Astrocyte (in vitro differentiated cells and primary cell): ENCODE results near the gene CC2D1B. TPM values are rescaled to one million over a fixed set of nuclear protein-coding genes. Genes with fewer than 3 reads are reported as not detected.

ENCODE experiments used
- DNase-seq: peaks from one replicate; pipeline ENCODE4 v3.0.0-alpha.2; 2010; ENCODE audit warnings: low read depth
- FAIRE-seq: peaks from 2 replicates; lab custom pipeline; 2011; peaks lifted over from hg19 to GRCh38; lab: Jason Lieb, UNC
- H2AFZ ChIP-seq: 2 replicates; pipeline ENCODE4 v1.6.0; 2012; ENCODE audit warnings: low read depth, low read length, inconsistent platforms
- H3K27ac ChIP-seq: 2 replicates; pipeline ENCODE4 v1.5.1; 2011; ENCODE audit warnings: low read depth, low read length, inconsistent platforms
- H3K27me3 ChIP-seq: 2 replicates; pipeline ENCODE4 v1.6.0; 2011; ENCODE audit warnings: low read length, inconsistent platforms; ENCODE audit not compliant: insufficient read depth
- H3K36me3 ChIP-seq: 2 replicates; pipeline ENCODE4 v1.5.1; 2011; ENCODE audit warnings: low read length, inconsistent platforms; ENCODE audit not compliant: insufficient read depth
- H3K4me1 ChIP-seq: 2 replicates; pipeline ENCODE4 v1.5.1; 2011; ENCODE audit warnings: low read length, inconsistent platforms; ENCODE audit not compliant: insufficient read depth
- H3K4me2 ChIP-seq: 2 replicates; pipeline ENCODE4 v1.6.0; 2012; ENCODE audit warnings: low read length, inconsistent platforms
- H3K4me3 ChIP-seq: 2 replicates; pipeline ENCODE4 v1.5.1; 2011; ENCODE audit warnings: low read depth, mild to moderate bottlenecking, low read length, inconsistent platforms; ENCODE audit not compliant: insufficient read depth
- H3K79me2 ChIP-seq: 2 replicates; pipeline ENCODE4 v1.6.0; 2012; ENCODE audit warnings: mild to moderate bottlenecking, low read length, inconsistent platforms; ENCODE audit not compliant: insufficient read depth
- H3K9ac ChIP-seq: 2 replicates; pipeline ENCODE4 v1.6.0; 2012; ENCODE audit warnings: mild to moderate bottlenecking, low read length, inconsistent platforms
- H3K9me3 ChIP-seq: 2 replicates; pipeline ENCODE4 v1.5.1; 2012; ENCODE audit warnings: low read depth, mild to moderate bottlenecking, low read length, inconsistent platforms; ENCODE audit not compliant: insufficient read depth
- H4K20me1 ChIP-seq: 2 replicates; pipeline ENCODE4 v1.6.0; 2012; ENCODE audit warnings: low read length, inconsistent platforms; ENCODE audit not compliant: insufficient read depth
- H3K27ac Mint-ChIP-seq: one replicate; pipeline ENCODE4 v1.8.0; 2021; ENCODE audit warnings: mild to moderate bottlenecking, mixed read lengths; ENCODE audit not compliant: unreplicated experiment
- H3K27me3 Mint-ChIP-seq: one replicate; pipeline ENCODE4 v1.8.0; 2021; ENCODE audit warnings: low read depth, mixed read lengths; ENCODE audit not compliant: unreplicated experiment
- H3K36me3 Mint-ChIP-seq: one replicate; pipeline ENCODE4 v1.8.0; 2021; ENCODE audit warnings: low read depth, mixed read lengths; ENCODE audit not compliant: unreplicated experiment
- H3K4me1 Mint-ChIP-seq: one replicate; pipeline ENCODE4 v1.8.0; 2021; ENCODE audit warnings: low read depth, mixed read lengths; ENCODE audit not compliant: unreplicated experiment
- H3K4me3 Mint-ChIP-seq: one replicate; pipeline ENCODE4 v1.8.0; 2021; ENCODE audit warnings: mild to moderate bottlenecking, moderate library complexity, mixed read lengths; ENCODE audit not compliant: unreplicated experiment
- H3K9me3 Mint-ChIP-seq: one replicate; pipeline ENCODE4 v1.8.0; 2021; ENCODE audit warnings: mild to moderate bottlenecking, mixed read lengths; ENCODE audit not compliant: unreplicated experiment
- CTCF ChIP-seq: IDR thresholded peaks from 2 replicates; pipeline ENCODE4 v1.5.1; 2011; ENCODE audit warnings: low read depth, mild to moderate bottlenecking, inconsistent platforms, low read length, moderate library complexity; ENCODE audit not compliant: insufficient read depth
- EZH2 ChIP-seq: IDR thresholded peaks from 2 replicates; pipeline ENCODE4 v1.6.1; 2012; ENCODE audit warnings: mild to moderate bottlenecking, low read length, inconsistent platforms; ENCODE audit not compliant: insufficient read depth
- total RNA-seq: library from RNA; stranded (reverse); gene quantifications from 2 replicates; pipeline ENCODE4 v1.2.1, GENCODE V29; 2021

Gene CC2D1B
- total RNA-seq, 1 donor from 2014 or later: 25.6 TPM

DNA sequence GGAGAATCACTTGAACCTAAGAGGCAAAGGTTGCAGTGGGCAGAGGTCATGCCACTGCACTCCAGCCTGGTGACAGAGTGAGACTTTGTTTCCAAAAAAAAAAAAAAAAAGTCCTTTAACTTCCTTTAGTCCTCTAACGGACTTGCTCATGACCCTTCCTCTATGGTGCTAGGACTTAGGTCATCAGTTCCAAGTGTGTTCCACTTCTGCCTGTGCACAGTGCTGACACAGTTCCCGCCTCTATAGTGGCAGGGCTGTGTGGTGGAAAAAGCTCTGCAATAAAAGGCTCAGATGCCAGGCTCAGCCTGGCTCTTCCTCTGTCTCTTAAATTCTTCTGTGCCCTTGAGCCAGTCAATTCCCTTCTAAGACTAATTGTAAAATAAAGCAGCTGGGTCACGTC, 22.0 kb downstream of the CC2D1B start:
- Histone ChIP-seq H3K79me2 (no peaks in the 10 kb centered on the region), H3K9ac (no peak overlapping the region), H3K9me3 (no peaks in the 10 kb centered on the region), H3K4me1 (no peaks in the 10 kb centered on the region), H2AFZ (no peak overlapping the region), H3K27ac (no peak overlapping the region), H4K20me1 (no peaks in the 10 kb centered on the region), H3K27me3 (no peaks in the 10 kb centered on the region), H3K36me3 (no peaks in the 10 kb centered on the region), H3K4me3 (no peak overlapping the region), H3K4me2 (no peak overlapping the region)
- no peak overlapping the region for H3K27ac Mint-ChIP-seq
- no peaks in the 10 kb centered on the region for H3K27me3 Mint-ChIP-seq
- H3K4me1 Mint-ChIP-seq: peaks cover 5% of the 10 kb centered on the region
- no peak overlapping the region for H3K4me3 Mint-ChIP-seq
- DNase-seq: no peak
- FAIRE-seq: no peak
- no peaks in the 10 kb centered on the region for H3K9me3 Mint-ChIP-seq
- TF ChIP-seq EZH2 (no peak), CTCF (no peak)
- peaks cover 4% of the 10 kb centered on the region for H3K36me3 Mint-ChIP-seq

- Mint-ChIP-seq H3K4me1 (no peaks in the 10 kb centered on the region), H3K9me3 (no peaks in the 10 kb centered on the region), H3K36me3 (peaks cover 4% of the 10 kb centered on the region), H3K4me3 (no peak overlapping the region), H3K27me3 (no peaks in the 10 kb centered on the region), H3K27ac (no peak overlapping the region)
- Histone ChIP-seq H3K4me2 (no peak overlapping the region), H4K20me1 (no peaks in the 10 kb centered on the region), H3K9ac (no peak overlapping the region), H3K9me3 (no peaks in the 10 kb centered on the region), H3K79me2 (no peaks in the 10 kb centered on the region), H3K4me1 (no peaks in the 10 kb centered on the region), H3K36me3 (no peaks in the 10 kb centered on the region), H3K27ac (no peak overlapping the region), H2AFZ (no peak overlapping the region), H3K4me3 (no peak overlapping the region), H3K27me3 (no peaks in the 10 kb centered on the region)
- no peak for TF ChIP-seq CTCF
- no peak for TF ChIP-seq EZH2
- no peak for DNase-seq
- no peak for FAIRE-seq
These were observed 24.2 kb downstream of the CC2D1B start for GRCh38 chr1:52341655-52342260.

- no peak for FAIRE-seq
- H3K27ac ChIP-seq: no peak overlapping the region
These were observed 28.6 kb downstream of the CC2D1B start for GRCh38 chr1:52337439-52337838.

More at GRCh38 chr1:52337439-52337838, 28.6 kb downstream of the CC2D1B start:
- no peak for TF ChIP-seq EZH2
- TF ChIP-seq CTCF: no peak
- no peaks in the 10 kb centered on the region for H3K9me3 ChIP-seq
- Mint-ChIP-seq H3K4me3 (no peak overlapping the region), H3K27ac (no peak overlapping the region), H3K4me1 (no peaks in the 10 kb centered on the region), H3K9me3 (no peaks in the 10 kb centered on the region), H3K36me3 (peaks cover 4% of the 10 kb centered on the region), H3K27me3 (no peaks in the 10 kb centered on the region)
- no peaks in the 10 kb centered on the region for H3K4me1 ChIP-seq
- DNase-seq: no peak
- H3K4me3 ChIP-seq: no peak overlapping the region
- no peaks in the 10 kb centered on the region for H3K36me3 ChIP-seq
- no peak overlapping the region for H2AFZ ChIP-seq
- H3K27me3 ChIP-seq: no peaks in the 10 kb centered on the region
- H3K4me2 ChIP-seq: no peak overlapping the region
- H4K20me1 ChIP-seq: no peaks in the 10 kb centered on the region
- no peak overlapping the region for H3K9ac ChIP-seq
- H3K79me2 ChIP-seq: no peaks in the 10 kb centered on the region
